GM21529 (cell line): Measurements from ENCODE around the gene CBFA2T3.
"Not testable (repeated sequence)": the region's sequence is repeated elsewhere in the genome, so short reads cannot be mapped to it uniquely, and the experiment has no call there.

Experiments
- ATAC-seq: cut with Tn5 transposase; IDR thresholded peaks from one replicate; pipeline ENCODE4 v1.9.1; 2021; ENCODE audit not compliant: unreplicated experiment

Gene CBFA2T3

DNA sequence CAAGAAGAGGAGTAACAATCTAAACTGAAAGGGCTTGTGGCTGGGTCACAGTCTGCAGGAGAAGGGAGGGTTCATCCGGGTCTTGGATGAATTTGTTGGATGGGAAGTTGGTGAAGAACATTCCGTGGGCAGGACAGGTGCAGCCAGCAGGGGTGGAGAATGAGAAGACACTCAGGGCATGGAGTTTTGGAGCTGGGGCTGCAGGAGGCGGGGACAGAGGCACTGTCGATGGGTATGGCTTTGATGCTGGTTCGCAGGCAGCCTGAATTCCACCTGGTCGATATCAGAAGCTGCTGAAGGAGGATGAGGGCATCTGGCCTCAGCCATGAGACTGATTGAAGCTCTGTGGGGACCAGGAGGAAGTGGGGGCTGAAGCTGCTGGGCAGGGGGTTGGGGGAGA, 36.1 kb upstream of the CBFA2T3 start:
- ATAC-seq = no peak

DNA sequence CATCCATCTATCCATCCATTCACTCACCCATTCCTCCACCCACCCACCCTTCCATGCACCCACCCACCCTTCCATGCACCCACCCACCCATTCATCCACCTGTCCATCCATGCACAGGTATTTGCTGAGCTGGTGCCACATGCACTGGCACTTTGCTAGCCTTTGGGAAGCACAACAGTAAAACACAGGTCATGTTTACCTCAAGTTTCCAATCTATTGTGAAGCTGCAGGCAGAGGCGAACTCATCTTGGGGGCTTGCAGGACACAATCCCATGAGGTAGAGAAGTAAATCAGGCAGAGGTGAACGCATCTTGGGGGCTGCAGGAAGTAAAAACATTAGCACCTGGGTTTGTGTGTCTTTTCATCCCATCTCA, 35.6 kb upstream of the CBFA2T3 start:
- no peak for ATAC-seq

DNA sequence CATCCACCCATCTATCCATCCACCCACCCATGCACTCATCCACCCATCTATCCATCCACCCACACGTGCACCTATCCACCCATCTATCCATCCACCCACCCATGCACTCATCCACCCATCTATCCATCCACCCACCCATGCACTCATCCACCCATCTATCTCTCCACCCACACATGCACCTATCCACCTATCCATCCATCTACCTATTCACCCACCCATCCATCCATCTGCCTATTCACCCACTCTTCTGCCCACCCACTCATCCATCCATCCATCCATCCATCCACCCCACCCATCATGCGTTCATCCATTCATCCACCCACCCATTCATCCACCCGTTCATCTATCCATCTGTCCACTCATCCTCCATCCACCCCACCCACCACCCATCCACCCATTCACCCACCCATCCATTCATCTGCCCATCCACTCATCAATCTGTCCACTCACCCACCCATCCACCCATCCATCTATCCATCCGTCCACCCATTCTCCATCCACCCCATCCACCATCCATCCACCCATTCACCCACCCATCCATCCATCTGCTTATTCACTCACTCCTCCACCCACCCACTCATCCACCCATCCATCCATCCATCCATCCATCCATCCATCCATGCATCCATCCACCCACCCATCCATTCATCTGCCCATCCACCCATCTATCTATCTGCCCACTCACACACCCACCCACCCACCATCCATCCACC, 35.1 kb upstream of the CBFA2T3 start:
- ATAC-seq = no peak

DNA sequence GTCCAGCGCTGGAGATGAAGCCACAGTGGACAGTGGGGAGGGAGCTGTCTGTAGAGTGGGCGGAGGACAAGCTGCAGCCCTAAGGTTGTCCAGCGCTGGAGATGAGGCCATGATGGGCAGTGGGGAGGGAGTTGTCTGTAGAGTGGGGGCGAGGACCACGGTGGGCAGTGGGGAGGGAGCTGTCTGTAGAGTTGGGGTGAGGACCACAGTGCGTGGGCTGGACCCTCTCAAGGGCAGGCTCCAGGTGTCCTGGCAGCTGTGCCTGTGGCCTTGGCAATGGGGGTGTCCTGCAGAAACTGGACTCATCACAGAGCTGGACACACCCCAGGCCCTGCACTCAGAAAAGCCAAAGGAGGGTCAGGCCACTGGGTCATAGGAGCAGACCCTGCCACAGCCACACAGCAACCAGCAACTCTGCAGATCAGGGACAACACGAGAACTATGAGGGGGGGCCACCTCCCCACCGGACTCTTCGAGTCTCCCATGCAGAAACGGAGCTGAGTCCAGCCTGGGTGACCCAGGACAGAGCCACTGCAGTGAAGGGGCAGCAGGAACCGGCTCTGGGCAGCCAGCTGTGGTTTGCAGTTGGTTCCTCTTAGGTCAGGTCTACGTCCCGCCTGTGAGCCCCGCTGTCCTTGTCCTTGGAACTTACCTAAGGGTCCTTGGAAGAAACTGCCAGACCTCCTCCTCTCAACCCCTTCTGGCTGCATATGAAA, 33.4 kb upstream of the CBFA2T3 start:
- no peak for ATAC-seq

GRCh38 chr16:89009343-89010209, 32.6 kb upstream of the CBFA2T3 start:
- no peak for ATAC-seq

GRCh38 chr16:89008796-89009195, 31.8 kb upstream of the CBFA2T3 start:
- ATAC-seq = not testable (repeated sequence)

- no peak for ATAC-seq
Measured at GRCh38 chr16:89007371-89008249, 30.6 kb upstream of the CBFA2T3 start.

DNA sequence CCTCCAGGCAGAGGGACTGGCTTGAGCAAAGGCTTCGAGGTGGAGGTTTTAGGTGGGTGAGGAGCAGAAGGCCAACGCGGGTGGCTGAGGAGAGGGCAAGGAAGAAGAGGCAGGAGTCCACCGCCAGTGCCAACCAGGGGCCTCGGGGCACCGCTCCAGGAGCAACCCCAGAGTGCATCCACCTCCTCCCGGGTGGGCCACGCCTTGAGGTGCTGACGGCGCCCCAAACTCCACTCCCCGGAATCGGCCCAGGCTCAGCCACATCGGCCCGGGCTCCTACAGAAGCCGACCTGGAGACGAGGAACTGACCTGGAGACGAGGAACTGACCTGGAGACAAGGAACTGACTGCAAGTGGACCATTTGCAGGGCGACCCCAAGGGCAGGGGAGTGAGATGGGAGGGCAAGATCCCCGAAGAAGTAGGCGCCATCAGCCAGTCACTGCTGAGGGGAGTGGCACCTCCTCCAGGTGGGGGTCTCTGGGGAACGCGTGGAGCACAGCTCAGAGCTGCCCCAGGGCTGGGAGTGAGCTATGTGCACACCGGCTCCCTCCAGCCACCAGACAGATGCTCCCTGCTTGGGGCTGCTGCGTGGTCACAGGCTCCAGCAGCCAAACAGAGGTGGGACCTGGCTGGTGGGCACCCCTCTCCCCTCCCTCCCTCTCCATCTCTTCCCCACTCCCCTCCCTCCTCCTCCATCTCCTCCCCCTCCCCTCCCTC, 29.2 kb upstream of the CBFA2T3 start:
- ATAC-seq = no peak

GRCh38 chr16:89005201-89006035, 28.4 kb upstream of the CBFA2T3 start:
- ATAC-seq = no peak

GRCh38 chr16:89004209-89004831, 27.3 kb upstream of the CBFA2T3 start:
- no peak for ATAC-seq

DNA sequence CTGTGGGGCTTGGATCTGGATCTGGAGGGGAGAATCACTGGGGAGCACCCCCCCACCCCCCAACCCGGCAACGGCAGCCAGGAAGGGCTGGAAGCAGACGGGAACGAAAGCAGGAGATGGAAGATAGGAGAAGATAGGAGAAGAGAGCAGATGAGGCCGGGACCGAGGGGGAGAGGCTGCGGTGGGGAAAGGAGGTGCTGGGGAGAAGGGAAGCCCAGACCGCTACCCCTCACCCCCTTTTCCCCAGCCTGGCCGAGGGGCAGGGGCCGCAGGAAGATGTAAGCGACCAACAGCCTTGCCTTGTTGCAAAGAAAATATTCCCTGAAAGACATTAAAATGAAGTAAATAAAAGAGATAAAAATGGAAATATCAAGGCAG, 26.8 kb upstream of the CBFA2T3 start:
- ATAC-seq = no peak

DNA sequence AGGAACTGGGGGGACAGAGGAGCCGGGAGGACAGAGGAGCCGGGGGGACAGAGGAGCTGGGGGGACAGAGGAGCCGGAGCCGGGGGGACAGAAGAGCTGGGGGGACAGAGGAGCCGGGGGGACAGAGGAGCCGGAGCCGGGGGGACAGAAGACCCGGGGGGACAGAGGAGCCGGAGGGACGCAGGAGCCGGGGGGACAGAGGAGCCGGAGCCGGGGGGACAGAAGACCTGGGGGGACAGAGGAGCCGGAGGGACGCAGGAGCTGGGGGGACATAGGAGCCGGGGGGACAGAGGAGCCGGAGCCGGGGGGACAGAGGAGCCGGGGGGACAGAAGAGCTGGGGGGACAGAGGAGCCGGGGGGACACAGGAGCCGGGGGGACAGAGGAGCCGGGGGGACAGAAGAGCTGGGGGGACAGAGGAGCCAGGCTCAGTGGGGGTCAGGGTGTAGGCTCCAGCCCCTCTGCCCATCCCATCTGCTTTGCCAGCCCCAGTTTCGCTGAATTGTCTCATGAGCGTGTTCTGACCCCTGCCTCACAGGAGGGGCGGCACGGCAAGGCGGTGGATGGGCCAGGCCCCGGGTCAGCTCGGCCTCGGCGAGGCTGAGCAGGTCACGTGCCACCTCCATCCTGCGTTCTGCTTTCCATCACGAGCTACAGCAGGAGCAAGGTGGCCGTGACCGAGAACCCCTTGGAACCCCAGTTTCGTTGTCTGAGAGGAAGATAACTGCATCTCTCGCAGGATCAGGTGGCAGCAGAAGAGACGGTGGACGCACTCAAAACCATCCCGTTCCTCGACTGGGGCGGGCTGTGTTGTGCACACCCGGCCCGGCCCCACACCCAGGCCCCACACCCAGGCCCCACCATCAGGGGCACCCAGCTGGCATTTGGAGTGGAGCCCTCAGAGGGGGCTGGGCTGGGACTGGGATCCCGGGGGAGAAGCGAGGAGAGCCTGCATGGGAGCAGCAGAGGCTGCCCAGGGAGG, 26.1 kb upstream of the CBFA2T3 start:
- no peak for ATAC-seq

GRCh38 chr16:89002081-89002480, 25.1 kb upstream of the CBFA2T3 start:
- not testable (repeated sequence) for ATAC-seq

- no peak for ATAC-seq
Measured at GRCh38 chr16:89001117-89002027, 24.4 kb upstream of the CBFA2T3 start.

DNA sequence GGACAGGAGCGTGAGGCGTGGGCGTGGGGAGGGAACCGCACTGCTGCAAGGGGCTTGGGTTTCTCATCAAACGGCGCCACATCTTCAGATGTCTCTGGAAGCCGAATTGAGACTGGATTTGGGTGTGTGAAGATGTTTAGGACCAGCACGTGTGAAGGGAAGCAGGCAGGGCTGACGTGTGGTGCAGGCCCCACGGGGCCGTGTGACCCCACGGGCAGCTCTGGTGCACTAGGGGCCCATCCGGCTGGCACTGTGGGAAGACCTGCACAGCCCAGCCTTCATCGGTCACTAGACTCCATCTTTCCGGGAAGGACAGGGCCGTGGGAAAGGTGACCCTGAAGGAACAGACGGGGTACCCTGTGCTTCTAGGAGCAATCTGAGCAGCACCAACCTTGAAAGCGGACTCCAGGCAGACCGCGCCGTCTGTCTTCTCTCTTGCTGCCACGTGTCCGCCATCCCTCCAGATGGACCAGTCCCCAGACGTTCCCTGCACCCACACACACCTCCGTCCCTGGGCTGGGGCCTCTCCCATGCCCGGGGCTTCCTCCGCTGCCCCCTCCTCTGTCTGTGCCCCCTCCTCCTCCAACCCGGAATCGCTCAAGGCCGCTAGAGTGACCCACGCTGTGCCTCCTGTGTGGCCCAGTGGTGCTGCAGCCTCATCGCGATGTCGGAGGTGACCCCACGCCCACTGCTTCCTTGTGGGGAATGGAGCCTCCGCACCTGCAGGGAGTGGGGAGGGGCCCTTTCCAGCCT, 23.4 kb upstream of the CBFA2T3 start:
- ATAC-seq = no peak
